GM21723 (cell line): ENCODE data around the gene KHDC4.
"Not testable (repeated sequence)": the region's sequence is repeated elsewhere in the genome, so short reads cannot be mapped to it uniquely, and the experiment has no call there.

Experiments
- ATAC-seq: cut with Tn5 transposase; IDR thresholded peaks from one replicate; pipeline ENCODE4 v1.9.1; 2021; ENCODE audit warnings: mild to moderate bottlenecking, moderate library complexity; ENCODE audit not compliant: unreplicated experiment

Gene KHDC4

DNA sequence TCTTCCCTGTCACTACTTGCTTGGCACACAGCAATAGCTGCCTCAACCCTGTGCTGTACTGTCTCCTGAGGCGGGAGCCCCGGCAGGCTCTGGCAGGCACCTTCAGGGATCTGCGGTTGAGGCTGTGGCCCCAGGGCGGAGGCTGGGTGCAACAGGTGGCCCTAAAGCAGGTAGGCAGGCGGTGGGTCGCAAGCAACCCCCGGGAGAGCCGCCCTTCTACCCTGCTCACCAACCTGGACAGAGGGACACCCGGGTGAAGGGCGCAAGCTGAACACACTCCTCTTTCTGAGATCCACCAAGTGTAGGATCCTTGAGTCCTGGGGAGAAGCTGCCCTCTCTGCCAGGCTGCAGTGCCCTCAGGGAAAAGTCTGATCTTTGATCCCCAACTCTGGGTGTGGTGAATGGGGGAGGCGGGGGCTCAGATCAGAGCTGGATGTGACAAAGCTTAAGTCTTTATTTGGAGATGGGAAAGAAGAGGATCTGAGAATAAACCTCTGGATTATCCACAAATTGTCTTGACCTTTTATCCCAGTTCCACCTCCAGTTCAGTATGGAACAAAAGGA, 8.4 kb upstream of the KHDC4 start:
- ATAC-seq, result no peak

DNA sequence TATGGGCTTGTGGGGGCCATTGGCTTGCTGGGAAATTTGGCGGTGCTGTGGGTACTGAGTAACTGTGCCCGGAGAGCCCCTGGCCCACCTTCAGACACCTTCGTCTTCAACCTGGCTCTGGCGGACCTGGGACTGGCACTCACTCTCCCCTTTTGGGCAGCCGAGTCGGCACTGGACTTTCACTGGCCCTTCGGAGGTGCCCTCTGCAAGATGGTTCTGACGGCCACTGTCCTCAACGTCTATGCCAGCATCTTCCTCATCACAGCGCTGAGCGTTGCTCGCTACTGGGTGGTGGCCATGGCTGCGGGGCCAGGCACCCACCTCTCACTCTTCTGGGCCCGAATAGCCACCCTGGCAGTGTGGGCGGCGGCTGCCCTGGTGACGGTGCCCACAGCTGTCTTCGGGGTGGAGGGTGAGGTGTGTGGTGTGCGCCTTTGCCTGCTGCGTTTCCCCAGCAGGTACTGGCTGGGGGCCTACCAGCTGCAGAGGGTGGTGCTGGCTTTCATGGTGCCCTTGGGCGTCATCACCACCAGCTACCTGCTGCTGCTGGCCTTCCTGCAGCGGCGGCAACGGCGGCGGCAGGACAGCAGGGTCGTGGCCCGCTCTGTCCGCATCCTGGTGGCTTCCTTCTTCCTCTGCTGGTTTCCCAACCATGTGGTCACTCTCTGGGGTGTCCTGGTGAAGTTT, 7.8 kb upstream of the KHDC4 start:
- ATAC-seq, result no peak

DNA sequence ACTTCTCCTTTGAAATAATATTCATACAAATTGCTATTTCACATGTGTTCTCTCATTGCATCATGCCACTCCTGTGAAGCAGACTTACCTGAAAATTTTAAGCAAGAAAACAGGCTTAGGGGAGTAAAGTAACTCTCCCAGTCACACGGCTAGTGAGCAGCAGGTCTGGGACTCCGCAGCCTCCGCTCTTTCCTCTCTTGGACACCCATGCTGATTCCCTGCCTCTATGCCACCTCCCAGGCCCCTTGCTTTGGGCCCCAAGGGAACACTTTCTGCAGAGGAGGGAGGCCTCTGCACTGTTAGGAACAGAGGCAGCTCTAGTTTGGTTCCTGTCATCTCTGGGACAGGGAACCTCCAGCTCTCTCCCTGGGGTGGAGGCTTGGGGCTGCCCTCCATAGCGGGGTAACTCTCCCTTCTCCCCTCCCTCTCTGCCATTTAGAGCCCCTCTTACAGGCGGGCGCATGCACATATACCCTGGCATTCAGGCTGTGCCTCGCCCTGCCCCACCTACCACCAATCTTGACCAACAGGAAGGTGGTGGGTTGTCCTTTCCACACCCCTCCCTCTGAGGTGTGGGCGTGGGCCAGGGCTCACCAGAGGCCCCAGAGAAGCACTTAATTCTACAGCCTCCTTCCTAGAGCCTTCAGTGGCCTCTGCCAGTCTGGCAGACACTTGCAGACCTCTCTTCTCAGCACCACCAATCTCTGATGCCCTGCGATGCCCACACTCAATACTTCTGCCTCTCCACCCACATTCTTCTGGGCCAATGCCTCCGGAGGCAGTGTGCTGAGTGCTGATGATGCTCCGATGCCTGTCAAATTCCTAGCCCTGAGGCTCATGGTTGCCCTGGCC, 7.0 kb upstream of the KHDC4 start, which contains the start of gene RXFP4:
TSS of gene RXFP4 (plus strand) at position 646 of the 852 bp plus-strand sequence. CDS start at position 718, 72 bp downstream.
- no peak for ATAC-seq

DNA sequence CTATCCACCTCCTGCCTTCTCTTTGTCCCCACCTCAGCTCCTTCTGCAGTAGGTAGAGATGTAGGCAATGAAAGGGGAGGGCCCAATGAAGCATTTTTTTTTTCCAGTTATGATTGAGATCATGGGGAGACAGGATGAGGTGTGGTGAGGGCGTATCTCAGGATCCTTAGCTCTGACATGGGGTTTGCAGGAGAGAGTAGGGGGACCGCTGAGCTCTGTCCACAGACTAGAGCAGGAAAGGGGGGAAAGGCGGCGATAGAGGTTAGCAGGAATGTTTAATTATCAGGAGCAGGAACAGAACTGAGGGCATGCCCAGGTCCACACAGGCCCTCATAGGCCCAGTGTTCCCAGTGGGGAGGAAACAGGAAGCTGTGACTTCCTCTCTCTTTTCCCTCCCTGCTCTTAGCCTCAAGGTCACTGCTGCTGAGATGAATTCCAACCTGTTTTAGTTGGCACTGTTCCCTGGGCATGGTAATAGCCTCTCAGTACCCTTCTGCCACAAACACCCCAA, 6.3 kb upstream of the KHDC4 start:
- ATAC-seq, result no peak

DNA sequence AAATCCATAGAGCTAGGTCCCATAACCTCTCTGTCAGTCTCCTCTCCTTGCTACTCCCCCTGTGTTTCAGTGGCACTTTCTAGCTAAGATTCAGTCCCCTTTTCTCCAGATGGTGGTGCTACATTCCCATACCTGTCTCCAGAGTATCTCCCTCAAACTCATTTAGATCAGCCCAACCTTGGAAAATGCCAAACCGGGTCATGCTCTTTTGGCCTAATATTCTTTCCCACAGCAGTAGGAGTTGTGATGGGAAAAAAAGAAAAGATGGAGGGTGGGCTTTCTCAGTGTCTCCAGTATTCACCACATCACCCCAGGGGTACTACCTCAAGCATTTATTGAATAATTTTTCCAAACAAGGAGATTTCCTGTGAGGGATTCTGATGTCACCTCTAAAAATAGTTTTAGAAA, 4.0 kb upstream of the KHDC4 start:
- no peak for ATAC-seq

DNA sequence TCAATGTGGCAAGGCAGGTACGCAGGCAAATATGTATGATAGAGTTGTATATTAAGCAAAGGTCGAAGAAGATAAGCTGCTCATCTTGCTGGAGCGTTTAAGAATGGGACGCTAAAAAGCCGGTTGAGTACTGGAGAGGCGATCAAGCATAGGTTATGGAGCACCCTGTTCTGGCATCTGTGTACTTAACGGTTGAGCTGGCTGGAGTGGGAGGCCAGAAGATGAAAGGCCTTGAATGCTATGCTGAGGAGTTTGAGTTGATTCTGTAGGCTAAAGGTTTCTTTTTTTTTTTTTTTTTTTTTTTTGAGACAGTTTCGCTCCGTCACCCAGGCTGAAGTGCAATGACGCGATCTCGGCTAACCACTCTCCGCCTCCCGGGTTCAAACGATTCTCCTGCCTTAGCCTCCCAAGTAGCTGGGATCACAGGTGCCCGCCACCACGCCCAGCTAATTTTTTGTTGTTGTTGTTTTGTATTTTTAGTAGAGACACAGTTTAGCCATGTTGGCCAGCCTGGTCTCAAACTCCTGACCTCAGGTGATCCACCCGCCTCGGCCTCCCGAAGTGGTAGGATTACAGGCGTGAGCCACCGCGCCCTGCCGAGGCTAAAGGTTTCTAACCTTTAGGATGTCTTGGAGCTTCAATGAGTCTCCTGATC, 850 bp upstream of the KHDC4 start:
- ATAC-seq, result no peak

DNA sequence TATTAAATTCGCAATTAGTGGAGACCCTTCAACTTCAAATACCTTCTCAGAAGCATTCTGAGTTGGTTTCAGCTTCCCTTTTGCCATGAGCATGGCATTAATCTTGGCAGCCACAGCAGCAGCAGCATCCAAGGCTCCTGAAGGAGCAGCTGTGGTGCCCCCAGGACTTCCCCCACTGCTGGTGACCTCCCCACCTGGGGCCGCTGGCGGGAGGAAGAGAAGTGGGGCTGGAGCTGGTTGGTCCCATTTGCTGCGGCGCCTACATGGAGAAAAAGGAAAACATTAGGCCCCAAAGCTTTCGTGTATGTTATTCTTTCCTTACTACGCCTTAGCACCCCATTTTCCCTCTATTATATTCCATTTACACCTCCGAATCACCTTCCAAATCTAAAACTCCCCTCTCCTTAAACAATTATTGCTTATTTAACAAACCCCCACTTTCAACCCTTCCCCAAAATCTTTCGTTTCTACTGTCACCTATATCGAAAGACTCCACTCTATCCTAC, 569 bp downstream of the KHDC4 start:
- ATAC-seq, result no peak

DNA sequence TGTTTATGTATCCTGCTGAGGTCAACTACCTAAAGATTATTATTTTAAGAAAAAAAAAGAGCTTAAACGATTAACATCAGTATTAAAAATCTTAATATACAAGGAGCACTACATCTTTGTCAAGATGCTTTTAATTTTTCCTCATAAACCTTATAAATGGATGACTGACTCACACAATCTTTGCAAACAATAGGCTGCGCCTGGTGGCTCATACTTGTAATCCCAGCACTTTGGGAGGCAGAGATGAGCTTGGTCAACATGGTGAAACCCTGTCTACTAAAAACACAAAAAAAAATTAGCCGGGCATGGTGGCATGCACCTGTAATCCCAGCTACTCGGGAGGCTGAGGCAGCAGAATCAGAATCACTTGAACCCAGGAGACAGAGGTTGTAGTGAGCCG, 1.7 kb downstream of the KHDC4 start:
- no peak for ATAC-seq

DNA sequence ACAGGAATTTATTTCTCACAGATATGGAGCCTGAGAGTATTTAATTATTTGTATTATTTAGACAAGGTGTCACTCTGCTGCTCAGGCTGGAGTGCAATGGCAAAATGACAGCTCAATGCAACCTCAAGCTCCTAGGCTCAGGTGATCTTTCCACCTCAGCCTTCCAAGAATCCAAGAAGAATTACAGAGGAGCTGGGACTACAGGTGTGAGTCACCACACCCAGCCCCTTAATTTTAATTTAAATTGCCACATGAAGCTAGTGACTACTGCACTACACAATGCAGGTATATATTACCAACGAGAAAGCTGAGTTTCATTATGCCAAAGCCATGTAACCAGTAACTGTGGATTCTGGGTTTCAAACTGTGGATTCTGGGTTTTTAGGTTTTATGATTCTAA, 2.1 kb downstream of the KHDC4 start:
- no peak for ATAC-seq

DNA sequence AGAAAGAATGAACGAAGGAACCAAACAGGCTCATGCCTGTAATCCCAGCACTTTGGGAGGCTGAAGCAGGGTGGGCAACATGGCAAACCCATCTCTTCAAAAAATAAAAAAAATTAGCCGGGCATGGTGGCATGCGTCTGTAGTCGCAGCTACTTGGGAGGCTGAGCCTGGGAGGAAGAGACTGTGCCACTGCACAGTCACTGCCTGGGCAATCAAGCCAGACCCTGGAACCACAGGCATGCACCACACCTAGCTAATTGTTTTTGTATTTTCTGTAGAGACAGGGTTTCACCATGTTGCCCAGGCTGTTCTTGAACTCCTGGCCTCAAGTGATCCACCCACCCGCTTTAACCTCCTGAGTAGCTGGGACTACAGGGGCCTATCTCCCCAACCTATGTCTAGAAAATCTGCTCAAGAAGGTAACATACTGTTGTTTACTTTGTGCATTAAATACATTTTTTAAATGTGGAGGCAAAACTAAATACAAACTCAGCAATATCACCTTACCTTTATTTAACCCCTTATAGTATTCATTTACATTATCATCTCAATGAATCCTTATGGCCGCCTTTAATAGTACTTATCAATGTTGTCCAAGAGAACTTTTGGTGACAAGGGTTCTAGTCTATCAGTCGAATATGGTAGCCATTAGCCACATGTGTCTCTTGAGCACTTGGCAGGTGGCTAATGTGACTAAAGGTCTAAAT, 2.7 kb downstream of the KHDC4 start:
- ATAC-seq, result no peak

DNA sequence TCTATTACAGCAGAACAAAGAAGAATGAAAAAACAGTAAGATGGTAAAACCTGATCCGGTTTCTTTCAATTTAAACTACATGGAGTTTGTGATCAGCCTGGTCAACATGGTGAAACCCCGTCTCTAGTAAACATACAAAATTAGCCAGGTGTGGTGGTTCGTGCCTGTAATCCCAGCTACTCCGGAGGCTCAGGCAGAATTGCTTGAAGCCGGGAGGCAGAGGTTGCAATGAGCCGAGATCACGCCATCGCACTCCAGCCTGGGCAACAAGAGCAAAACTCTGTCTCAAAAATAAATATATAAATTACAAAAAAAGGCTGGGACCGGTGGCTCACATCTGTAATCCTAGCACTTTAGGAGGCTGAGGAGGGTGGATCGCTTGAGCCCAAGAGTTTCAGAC, 3.5 kb downstream of the KHDC4 start:
- not testable (repeated sequence) for ATAC-seq

DNA sequence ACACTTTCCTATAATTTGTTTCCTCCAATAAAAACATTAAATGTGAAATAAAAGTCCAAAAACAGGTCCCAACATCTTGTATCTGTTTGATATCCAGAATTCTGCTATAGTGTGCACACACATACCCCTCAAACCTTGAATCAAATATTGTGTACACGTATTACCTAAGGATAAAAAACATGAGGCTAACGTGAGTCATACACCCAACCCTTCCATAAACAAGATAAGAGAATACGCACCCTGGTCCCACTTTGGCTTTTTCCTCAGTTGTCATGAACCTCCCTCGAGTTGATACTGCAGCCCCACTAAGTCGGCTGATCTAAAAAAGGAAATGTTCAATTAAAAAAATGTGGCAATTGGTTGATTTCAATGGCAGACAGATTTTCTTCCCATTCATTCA, 5.2 kb downstream of the KHDC4 start:
- ATAC-seq, result no peak

DNA sequence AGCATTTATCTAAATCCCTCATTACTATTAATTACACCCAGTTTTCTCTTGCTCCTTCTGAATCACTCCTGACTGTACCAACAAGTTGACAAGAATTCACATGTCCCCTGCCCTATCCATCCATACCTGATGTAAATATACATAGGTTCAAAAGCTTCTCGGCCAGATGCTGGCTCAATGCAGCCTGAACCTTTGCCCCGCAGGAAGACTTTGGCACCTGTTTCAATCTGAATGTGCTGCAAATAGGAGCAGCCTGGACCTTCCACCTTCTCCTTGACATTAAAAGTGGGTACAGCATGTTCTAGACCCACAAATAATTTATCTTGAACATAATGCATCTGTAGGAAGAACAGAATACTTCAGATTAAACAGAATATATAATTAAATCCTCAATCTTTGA, 8.7 kb downstream of the KHDC4 start:
- no peak for ATAC-seq

DNA sequence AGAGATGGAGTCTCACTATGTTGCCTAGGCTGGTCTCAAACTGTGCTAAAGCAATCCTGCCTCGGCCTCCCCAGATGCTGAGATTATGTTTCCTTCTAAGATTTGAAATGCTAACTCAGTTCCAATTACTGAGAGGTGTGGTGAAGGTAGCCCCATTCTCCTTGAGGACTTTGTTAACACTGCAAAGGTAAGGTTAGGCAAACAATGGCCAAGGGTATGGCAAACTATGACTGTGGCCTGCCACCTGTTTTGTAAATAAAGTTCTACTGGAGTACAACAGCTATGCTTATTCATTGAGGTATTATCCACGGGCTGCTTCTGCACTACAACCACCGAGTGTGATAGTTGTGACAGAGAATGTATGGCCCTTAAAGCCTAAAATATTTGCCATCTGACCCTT, 13.5 kb downstream of the KHDC4 start:
- ATAC-seq, result no peak

DNA sequence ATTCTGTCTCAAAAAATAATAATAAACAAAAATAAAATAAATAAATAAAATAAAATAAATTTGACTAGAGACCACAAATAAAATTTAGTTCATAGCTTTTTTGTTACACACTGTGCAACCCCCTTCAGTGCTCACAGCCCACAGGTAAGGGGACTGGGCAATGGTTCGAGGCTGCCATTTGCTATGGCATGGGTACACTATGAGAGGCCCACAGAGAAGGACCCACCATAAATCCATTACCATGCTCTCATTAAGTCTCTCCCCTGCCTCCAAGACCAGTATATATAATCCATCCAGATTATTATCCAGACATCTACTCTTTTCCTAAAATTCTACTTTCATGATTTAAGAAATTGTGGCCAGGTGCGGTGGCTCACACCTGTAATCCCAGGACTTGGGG, 14.4 kb downstream of the KHDC4 start:
- no peak for ATAC-seq

DNA sequence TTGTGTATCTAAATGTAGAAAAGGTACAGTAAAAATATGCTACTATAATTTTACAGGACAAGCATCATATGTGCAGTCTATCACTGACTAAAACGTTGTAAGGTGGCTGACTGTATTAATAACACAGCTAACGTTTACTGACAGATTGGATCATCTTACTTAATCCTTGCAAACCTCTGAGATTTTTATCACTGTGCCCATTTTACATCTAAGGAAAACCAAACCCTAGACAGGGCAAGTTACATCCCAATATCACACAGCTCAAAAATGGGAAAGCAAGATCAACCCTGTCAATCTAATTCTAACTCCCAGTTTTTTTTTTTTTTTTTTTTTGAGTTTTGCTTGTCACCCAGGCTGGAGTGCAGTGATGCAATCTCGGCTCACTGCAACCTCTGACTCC, 15.6 kb downstream of the KHDC4 start:
- no peak for ATAC-seq

DNA sequence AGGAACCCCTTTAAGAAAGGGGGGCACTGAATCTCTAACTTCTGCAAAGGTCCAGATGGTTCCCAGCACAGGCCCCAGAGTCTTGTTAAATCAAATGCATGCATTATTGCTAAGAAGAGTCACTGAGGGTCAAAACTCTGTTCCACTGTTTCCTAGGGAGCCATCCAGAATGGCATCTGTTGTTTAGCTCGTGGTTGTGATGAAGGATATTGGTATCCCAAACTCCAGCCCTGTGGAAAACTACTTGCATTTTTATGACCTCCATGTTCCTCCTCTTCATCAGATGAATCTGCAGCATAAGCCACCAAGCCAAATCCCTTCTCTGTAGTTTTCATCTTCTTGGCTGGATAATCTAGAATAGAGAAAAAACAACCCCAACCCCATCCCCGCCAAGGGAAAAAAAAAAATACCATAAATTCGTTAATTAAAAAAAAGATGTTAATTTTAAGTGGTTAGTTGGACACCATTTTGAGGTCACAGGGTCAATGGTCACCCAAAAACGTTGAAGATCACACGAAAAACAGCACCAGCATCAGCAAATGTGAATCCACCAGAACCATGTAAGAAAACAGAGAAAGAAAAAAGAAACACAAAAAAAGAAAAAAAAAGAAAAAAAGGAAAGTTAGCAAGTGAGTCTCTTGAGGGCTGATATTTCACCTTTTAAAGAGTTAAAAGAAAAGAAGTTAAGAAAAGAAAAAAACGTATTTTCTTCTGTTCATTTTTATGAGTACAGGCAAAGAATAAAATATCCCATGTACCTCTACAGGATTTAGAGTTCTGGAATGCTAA, 20.1 kb downstream of the KHDC4 start:
- no peak for ATAC-seq

DNA sequence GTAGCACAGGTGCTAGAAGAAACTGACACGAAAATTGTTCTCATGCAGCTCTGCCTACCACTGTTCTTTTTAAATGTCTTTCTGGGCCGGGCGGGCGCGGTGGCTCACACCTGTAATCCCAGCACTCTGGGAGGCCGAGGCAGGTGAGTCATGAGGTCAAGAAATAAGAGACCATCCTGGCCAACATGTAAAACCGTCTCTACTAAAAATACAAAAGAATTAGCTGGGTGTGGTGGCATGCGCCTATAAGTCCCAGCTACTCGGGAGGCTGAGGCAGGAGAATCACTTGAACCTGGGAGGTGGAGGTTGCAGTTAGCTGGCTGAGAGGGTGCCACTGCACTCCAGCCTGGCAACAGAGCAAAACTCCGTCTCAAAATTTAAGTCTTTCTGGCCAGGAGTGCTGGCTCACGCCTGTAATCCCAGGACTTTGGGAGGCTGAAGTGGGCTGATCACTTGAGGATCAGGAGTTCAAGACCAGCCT, 22.1 kb downstream of the KHDC4 start:
- ATAC-seq, result no peak
